Naive thymus-derived CD8-positive, alpha-beta T cell (primary cell): ENCODE data around the gene FAT1. TPM values are rescaled to one million over a fixed set of nuclear protein-coding genes. Genes with fewer than 3 reads are reported as not detected.
"Not testable (repeated sequence)": the region's sequence is repeated elsewhere in the genome, so short reads cannot be mapped to it uniquely, and the experiment has no call there.

Experiments used
- ATAC-seq, 2 donors: fragments of 150-1000 bp; cut with Tn5 transposase in 1 of 2; sonication (Bioruptor Pico), chemical (Tn5 transposase) in 1 of 2; 1 replicate in 1 of 2; 2 replicates in 1 of 2; pipeline ENCODE4 v1.10.0; 2021; ENCODE audit warnings: mild to moderate bottlenecking in 2 of 2, moderate library complexity in 2 of 2
- POLR2A ChIA-PET: fragments of 350-600 bp; sonication (Branson Sonifier 250); formaldehyde crosslinking; loops from one replicate; lab custom pipeline; 2021; ENCODE audit warnings: antibody characterized with exemption; lab: Charles Lee
- DNase-seq, 10 donors: peaks; one replicate each; pipeline versions ENCODE4 v3.0.0 to v3.0.0-alpha.2; 2020 to 2022
- H3K27ac Mint-ChIP-seq, 10 donors: one replicate each; pipeline ENCODE4 v1.8.0; 2020 to 2022; ENCODE audit warnings: mild to moderate bottlenecking in 10 of 10, mixed read lengths in 10 of 10, moderate library complexity in 4 of 10, inconsistent platforms in 1 of 10
- H3K27me3 Mint-ChIP-seq, 5 donors: one replicate each; pipeline ENCODE4 v1.8.0; 2021 to 2022; ENCODE audit warnings: mixed read lengths in 5 of 5
- H3K36me3 Mint-ChIP-seq, 3 donors: one replicate each; pipeline ENCODE4 v1.8.0; 2020 to 2022; ENCODE audit warnings: mixed read lengths in 3 of 3, mild to moderate bottlenecking in 2 of 3, inconsistent platforms in 1 of 3
- H3K4me1 Mint-ChIP-seq, 4 donors: one replicate each; pipeline ENCODE4 v1.8.0; 2021 to 2022; ENCODE audit warnings: mixed read lengths in 4 of 4
- H3K4me3 Mint-ChIP-seq, 10 donors: one replicate each; pipeline ENCODE4 v1.8.0; 2020 to 2022; ENCODE audit warnings: mild to moderate bottlenecking in 10 of 10, mixed read lengths in 10 of 10, moderate library complexity in 6 of 10, inconsistent platforms in 1 of 10
- H3K9me3 Mint-ChIP-seq, 9 donors: one replicate each; pipeline ENCODE4 v1.8.0; 2020 to 2022; ENCODE audit warnings: mixed read lengths in 9 of 9, mild to moderate bottlenecking in 3 of 9, inconsistent platforms in 1 of 9, moderate library complexity in 1 of 9
- polyA plus RNA-seq, 3 donors: library from polyadenylated mRNA; unstranded; fragments of 300-500 nt; fragmentation: Illumina TruSeq; gene quantifications; one replicate each; pipeline ENCODE4 v1.2.3, GENCODE V29; 2021
- total RNA-seq, 8 experiments: library from RNA in 2 of 8; stranded (reverse) in 2 of 8; gene quantifications; one replicate each; pipeline ENCODE4 v1.2.3 and lab custom pipeline; 2021 to 2026

Gene FAT1
- total and polyA plus RNA-seq, 5 experiments from 2014 or later: not detected

GRCh38 chr4:186760576-186760975 lies 36.9 kb upstream of the FAT1 start:
- Mint-ChIP-seq H3K27me3 (peaks cover 0 to 5% (median 3%) of the 10 kb centered on the region in 5 donors), H3K4me1 (no peaks in the 10 kb centered on the region), H3K4me3 (no peak overlapping the region), H3K27ac (no peak overlapping the region), H3K36me3 (peaks cover 0 to 5% (median 0%) of the 10 kb centered on the region in 3 donors), H3K9me3 (peaks cover 0 to 21% (median 10%) of the 10 kb centered on the region in 9 donors)
- no peak for ATAC-seq
- DNase-seq: no peak
- POLR2A ChIA-PET: no interaction called here

GRCh38 chr4:186759990-186760389 lies 36.3 kb upstream of the FAT1 start:
- DNase-seq: no peak
- Mint-ChIP-seq H3K9me3 (peaks cover 0 to 22% (median 10%) of the 10 kb centered on the region in 9 donors), H3K4me3 (no peak overlapping the region), H3K4me1 (no peaks in the 10 kb centered on the region), H3K36me3 (peaks cover 0 to 5% (median 0%) of the 10 kb centered on the region in 3 donors), H3K27me3 (peaks cover 0 to 4% (median 2%) of the 10 kb centered on the region in 5 donors), H3K27ac (no peak overlapping the region)
- POLR2A ChIA-PET: no interaction called here
- no peak for ATAC-seq

GRCh38 chr4:186758929-186759682 lies 35.5 kb upstream of the FAT1 start:
- no peaks in the 10 kb centered on the region for H3K4me1 Mint-ChIP-seq
- ATAC-seq (no peak), DNase-seq (no peak)
- no peak overlapping the region for H3K27ac Mint-ChIP-seq
- POLR2A ChIA-PET: no interaction called here
- H3K4me3 Mint-ChIP-seq: no peak overlapping the region
- H3K36me3 Mint-ChIP-seq: peaks cover 0 to 5% (median 0%) of the 10 kb centered on the region in 3 donors
- H3K27me3 Mint-ChIP-seq: peaks cover 0 to 4% (median 2%) of the 10 kb centered on the region in 5 donors
- H3K9me3 Mint-ChIP-seq: peaks cover 0 to 22% (median 10%) of the 10 kb centered on the region in 9 donors

GRCh38 chr4:186757696-186758355 lies 34.2 kb upstream of the FAT1 start:
- no peak for DNase-seq
- peaks cover 0 to 22% (median 9%) of the 10 kb centered on the region in 9 donors for H3K9me3 Mint-ChIP-seq
- H3K4me3 Mint-ChIP-seq: no peak overlapping the region
- POLR2A ChIA-PET: no interaction called here
- H3K4me1 Mint-ChIP-seq: no peaks in the 10 kb centered on the region
- no peak overlapping the region for H3K27ac Mint-ChIP-seq
- peaks cover 0 to 5% (median 0%) of the 10 kb centered on the region in 3 donors for H3K36me3 Mint-ChIP-seq
- no peak for ATAC-seq
- H3K27me3 Mint-ChIP-seq: peaks cover 0 to 4% (median 2%) of the 10 kb centered on the region in 5 donors

- H3K36me3 Mint-ChIP-seq, DNase-seq, H3K4me3 Mint-ChIP-seq, H3K4me1 Mint-ChIP-seq, ATAC-seq, POLR2A ChIA-PET, H3K27me3 Mint-ChIP-seq: not testable (repeated sequence)
- Mint-ChIP-seq H3K9me3 (peaks cover 0 to 22% (median 9%) of the 10 kb centered on the region in 9 donors), H3K27ac (peak overlapping the region in 1 of 10 donors; percentile 45)
Observed at GRCh38 chr4:186756550-186756949, 32.9 kb upstream of the FAT1 start.

GRCh38 chr4:186755550-186756519 lies 32.2 kb upstream of the FAT1 start:
- no peaks in the 10 kb centered on the region for H3K4me1 Mint-ChIP-seq
- peaks cover 0 to 4% (median 2%) of the 10 kb centered on the region in 5 donors for H3K27me3 Mint-ChIP-seq
- POLR2A ChIA-PET: no interaction called here
- peaks cover 0 to 22% (median 8%) of the 10 kb centered on the region in 9 donors for H3K9me3 Mint-ChIP-seq
- peaks cover 0 to 5% (median 0%) of the 10 kb centered on the region in 3 donors for H3K36me3 Mint-ChIP-seq
- no peak overlapping the region for H3K27ac Mint-ChIP-seq
- no peak overlapping the region for H3K4me3 Mint-ChIP-seq
- DNase-seq (no peak), ATAC-seq (no peak)

GRCh38 chr4:186754976-186755375 lies 31.3 kb upstream of the FAT1 start:
- Mint-ChIP-seq H3K27ac (no peak overlapping the region), H3K36me3 (peaks cover 0 to 5% (median 0%) of the 10 kb centered on the region in 3 donors)
- ATAC-seq: no peak

GRCh38 chr4:186752325-186752724 lies 28.7 kb upstream of the FAT1 start:
- POLR2A ChIA-PET: no interaction called here
- Mint-ChIP-seq H3K4me3 (no peak overlapping the region), H3K27me3 (no peaks in the 10 kb centered on the region), H3K27ac (no peak overlapping the region), H3K4me1 (no peaks in the 10 kb centered on the region), H3K9me3 (peaks cover 0 to 16% (median 4%) of the 10 kb centered on the region in 9 donors), H3K36me3 (no peaks in the 10 kb centered on the region)
- no peak for DNase-seq
- no peak for ATAC-seq

More at GRCh38 chr4:186754976-186755375, 31.3 kb upstream of the FAT1 start:
- Mint-ChIP-seq H3K27me3 (peaks cover 0 to 4% (median 0%) of the 10 kb centered on the region in 5 donors), H3K4me1 (no peaks in the 10 kb centered on the region), H3K4me3 (no peak overlapping the region), H3K9me3 (peaks cover 0 to 22% (median 5%) of the 10 kb centered on the region in 9 donors)
- POLR2A ChIA-PET: no interaction called here
- no peak for DNase-seq

GRCh38 chr4:186749611-186750281 lies 26.1 kb upstream of the FAT1 start:
- Mint-ChIP-seq H3K9me3 (peaks cover 0 to 2% (median 0%) of the 10 kb centered on the region in 9 donors), H3K36me3 (no peaks in the 10 kb centered on the region), H3K27me3 (no peaks in the 10 kb centered on the region), H3K4me1 (no peaks in the 10 kb centered on the region), H3K27ac (no peak overlapping the region), H3K4me3 (no peak overlapping the region)
- POLR2A ChIA-PET: no interaction called here
- DNase-seq (no peak), ATAC-seq (no peak)

- DNase-seq (no peak), ATAC-seq (no peak)
- POLR2A ChIA-PET: no interaction called here
- H3K4me1 Mint-ChIP-seq: no peaks in the 10 kb centered on the region
- no peaks in the 10 kb centered on the region for H3K36me3 Mint-ChIP-seq
- no peaks in the 10 kb centered on the region for H3K27me3 Mint-ChIP-seq
- H3K27ac Mint-ChIP-seq: no peak overlapping the region
- H3K9me3 Mint-ChIP-seq: peaks cover 0 to 2% (median 0%) of the 10 kb centered on the region in 9 donors
- no peak overlapping the region for H3K4me3 Mint-ChIP-seq
Observed at GRCh38 chr4:186746581-186746980, 22.9 kb upstream of the FAT1 start.

GRCh38 chr4:186743261-186743660 lies 19.6 kb upstream of the FAT1 start:
- no peak for DNase-seq
- Mint-ChIP-seq H3K36me3 (no peaks in the 10 kb centered on the region), H3K9me3 (peaks cover 0 to 11% (median 2%) of the 10 kb centered on the region in 9 donors), H3K27ac (no peak overlapping the region), H3K4me1 (no peaks in the 10 kb centered on the region), H3K4me3 (no peak overlapping the region), H3K27me3 (no peaks in the 10 kb centered on the region)
- ATAC-seq: no peak
- POLR2A ChIA-PET: no interaction called here

GRCh38 chr4:186740822-186741221 lies 17.2 kb upstream of the FAT1 start:
- H3K9me3 Mint-ChIP-seq: peaks cover 0 to 11% (median 2%) of the 10 kb centered on the region in 9 donors
- no peaks in the 10 kb centered on the region for H3K4me1 Mint-ChIP-seq
- H3K27me3 Mint-ChIP-seq: peaks cover 0 to 12% (median 0%) of the 10 kb centered on the region in 5 donors
- no peak overlapping the region for H3K27ac Mint-ChIP-seq
- DNase-seq (no peak), ATAC-seq (no peak)
- H3K36me3 Mint-ChIP-seq: peaks cover 0 to 4% (median 0%) of the 10 kb centered on the region in 3 donors
- POLR2A ChIA-PET: no interaction called here
- H3K4me3 Mint-ChIP-seq: no peak overlapping the region
